Measurements from ENCODE around the gene IFNA13. TPM values are rescaled to one million over a fixed set of nuclear protein-coding genes. Genes with fewer than 3 reads are reported as not detected.

The IFNA13 gene
- total RNA-seq, 1 donor: not detected

DNA sequence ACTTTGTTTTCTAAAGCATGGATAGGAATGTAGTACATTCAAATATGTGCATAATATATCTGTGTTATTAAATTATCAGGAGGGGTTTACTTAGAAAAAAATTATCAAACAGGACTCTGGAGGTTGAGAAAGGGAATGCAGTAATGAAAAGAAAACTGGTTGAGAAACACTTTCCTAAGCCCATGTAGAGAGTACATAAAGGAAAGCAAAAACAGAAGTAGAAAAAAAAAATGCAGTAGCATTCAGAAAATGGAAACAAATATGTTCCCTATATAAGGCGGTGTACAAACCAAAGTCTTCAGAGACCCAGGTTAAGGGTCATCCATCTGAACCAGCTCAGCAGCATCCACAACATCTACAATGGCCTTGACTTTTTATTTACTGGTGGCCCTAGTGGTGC lies 41.0 kb upstream of the IFNA13 start, which contains the start of gene IFNA8:
TSS of gene IFNA8 (plus strand) at position 301 of the 400 bp plus-strand sequence. CDS start at position 361, 60 bp downstream.
- H3K4me3 ChIP-seq (ENCODE audit: low read depth, low read length): no peak within 1 kb of the TSS
- no peak for DNase-seq (ENCODE audit: low read depth)
- TF ChIP-seq CTCF (IDR thresholded peaks at IDR 0.05; ENCODE audit: insufficient read depth, low read length): no peak

DNA sequence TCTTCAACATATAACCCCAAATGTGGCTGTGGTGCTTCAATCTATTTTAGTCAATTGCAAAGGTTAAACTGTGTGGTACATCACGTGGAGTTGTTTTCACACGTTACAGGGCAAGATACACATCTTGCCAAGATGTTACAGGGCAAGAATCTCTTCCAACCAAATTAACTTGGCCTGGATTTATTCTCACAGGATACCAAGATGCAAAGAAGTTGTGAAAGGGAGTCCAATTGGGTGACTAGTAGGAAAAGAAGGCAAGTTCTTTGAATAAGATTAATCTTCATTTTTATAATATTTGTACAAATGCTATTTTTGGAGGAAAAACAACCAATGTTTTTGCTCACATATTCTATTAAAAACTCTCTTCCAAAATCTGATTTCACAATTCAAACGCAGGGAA lies 36.3 kb upstream of the IFNA13 start:
- TF ChIP-seq CTCF (IDR thresholded peaks at IDR 0.05; ENCODE audit: insufficient read depth, low read length): no peak
- H3K4me3 ChIP-seq (ENCODE audit: low read depth, low read length): no peak overlapping the region
- peak; percentile 17 for DNase-seq (ENCODE audit: low read depth)

- no peak for TF ChIP-seq CTCF (IDR thresholded peaks at IDR 0.05; ENCODE audit: insufficient read depth, low read length)
- no peak for DNase-seq (ENCODE audit: low read depth)
- peak overlapping the region; percentile 38 for H3K4me3 ChIP-seq (ENCODE audit: low read depth, low read length)
These were observed 34.8 kb upstream of the IFNA13 start for GRCh38 chr9:21402386-21403251.

DNA sequence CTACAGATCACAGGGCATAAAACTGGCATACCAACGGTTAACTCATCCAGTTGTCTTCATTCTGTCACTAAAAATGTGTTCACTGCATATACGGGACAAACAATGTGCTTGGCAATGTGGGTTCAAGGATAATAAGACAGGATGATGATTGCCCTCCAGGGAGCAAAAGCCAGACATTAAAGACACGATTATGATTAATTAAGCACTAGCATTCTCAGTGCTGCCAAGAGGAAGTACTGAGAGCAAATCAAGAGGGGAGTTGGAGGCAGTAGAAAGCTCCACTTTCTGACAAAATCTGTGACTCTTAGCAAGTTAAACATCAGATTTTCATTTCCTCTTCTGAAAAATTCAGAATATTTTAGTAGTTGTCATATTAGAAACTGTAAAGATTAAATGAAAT lies 32.1 kb upstream of the IFNA13 start:
- H3K4me3 ChIP-seq (ENCODE audit: low read depth, low read length): no peak overlapping the region
- no peak for DNase-seq (ENCODE audit: low read depth)
- TF ChIP-seq CTCF (IDR thresholded peaks at IDR 0.05; ENCODE audit: insufficient read depth, low read length): no peak

GRCh38 chr9:21398955-21399489 lies 31.2 kb upstream of the IFNA13 start:
- no peak for DNase-seq (ENCODE audit: low read depth)
- no peak overlapping the region for H3K4me3 ChIP-seq (ENCODE audit: low read depth, low read length)
- no peak for TF ChIP-seq CTCF (IDR thresholded peaks at IDR 0.05; ENCODE audit: insufficient read depth, low read length)

DNA sequence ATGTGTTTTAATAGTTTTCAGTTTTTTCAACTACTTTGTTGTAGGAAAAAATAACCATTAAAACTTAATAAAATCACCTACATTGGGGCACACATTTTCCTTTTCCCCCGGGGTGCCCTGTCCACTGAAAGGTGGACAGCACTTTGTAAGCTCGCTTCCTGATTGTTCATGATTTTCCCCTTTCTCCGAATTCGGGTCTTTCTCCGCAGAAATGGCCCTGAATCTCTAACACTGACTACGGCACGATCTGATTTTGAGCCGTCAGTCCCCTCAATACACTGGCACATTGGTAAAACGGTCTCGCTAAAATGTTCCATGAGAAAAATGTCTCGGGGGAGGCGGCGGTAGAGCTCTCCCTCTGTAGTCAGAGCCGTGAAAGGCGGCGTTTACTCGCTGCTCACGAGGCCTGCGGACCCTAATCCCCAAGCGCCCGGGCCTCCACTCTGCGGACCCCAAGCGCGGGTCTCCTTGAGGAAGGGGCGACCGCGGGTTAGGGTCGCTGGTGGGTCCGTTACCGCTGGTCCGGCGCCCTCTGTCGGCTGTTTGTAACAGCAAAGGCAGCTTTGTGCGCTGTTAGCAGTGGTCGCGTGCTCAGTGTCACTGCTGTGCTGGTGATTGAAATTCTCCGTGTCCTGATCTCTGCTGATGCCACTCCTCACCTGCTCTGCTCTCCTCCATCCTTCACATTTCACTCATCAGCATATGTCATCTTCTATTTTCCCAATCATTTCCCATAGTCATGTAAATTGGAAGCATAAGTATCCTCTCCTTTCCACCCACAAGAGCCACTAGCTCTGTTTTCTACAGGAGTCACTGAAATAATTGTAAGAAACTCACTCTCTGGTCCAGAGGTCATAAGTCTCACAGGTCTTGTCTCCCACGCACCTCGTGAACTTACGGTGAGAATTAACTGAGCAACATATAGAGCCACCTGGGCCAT lies 28.2 kb upstream of the IFNA13 start:
- TF ChIP-seq CTCF (IDR thresholded peaks at IDR 0.05; ENCODE audit: insufficient read depth, low read length): peak; percentile 81
- peak; percentile 23 for DNase-seq (ENCODE audit: low read depth)
- peak overlapping the region; percentile 62 for H3K4me3 ChIP-seq (ENCODE audit: low read depth, low read length)
